A549 (cell line): Measurements from ENCODE around the gene TTN.

Source experiments
- BHLHE40 ChIP-seq: IDR thresholded peaks from 2 replicates; pipeline ENCODE4 v1.6.1; 2012; ENCODE audit warnings: low read depth, low read length, inconsistent platforms
- JUN ChIP-seq, 2 experiments: fragments of >200 bp; sonication (Bioruptor Twin); formaldehyde crosslinking; IDR thresholded peaks; 2 replicates in 1 of 2; 3 replicates in 1 of 2; pipeline ENCODE4 v1.6.1; 2016 to 2017
- KDM1A ChIP-seq: fragments of 200-600 bp; sonication (generic); IDR thresholded peaks from 2 replicates; pipeline ENCODE4 v1.6.1; 2016; ENCODE audit warnings: low read depth, mild to moderate bottlenecking
- MAFK ChIP-seq: fragments of 450-650 bp; IDR thresholded peaks from 2 replicates; pipeline ENCODE4 v1.6.1; 2014; ENCODE audit not compliant: partially characterized antibody
- POLR2A ChIP-seq: IDR thresholded peaks from 2 replicates; pipeline ENCODE4 v1.6.1; 2012; ENCODE audit warnings: mild to moderate bottlenecking, low read length
- RAD21 ChIP-seq, 2 experiments: fragments of >200 bp in 1 of 2; sonication (Bioruptor Twin) in 1 of 2; formaldehyde crosslinking in 1 of 2; IDR thresholded peaks in 1 of 2; conservative IDR thresholded peaks in 1 of 2; 2 replicates in 1 of 2; 3 replicates in 1 of 2; pipeline ENCODE4 v1.6.1; 2012 to 2018; ENCODE audit warnings: inconsistent platforms in 1 of 2
- SMC3 ChIP-seq: fragments of >200 bp; sonication (Bioruptor Twin); formaldehyde crosslinking; IDR thresholded peaks from 3 replicates; pipeline ENCODE4 v1.6.1; 2018; ENCODE audit warnings: inconsistent platforms
- TF ChIP-seq, protein P1 (sequence below): fragments of >200 bp; sonication (Bioruptor Twin); formaldehyde crosslinking; IDR thresholded peaks from 3 replicates; pipeline ENCODE4 v1.5.1; 2016
- TF ChIP-seq, protein P2 (sequence below): fragments of 150-350 bp; IDR thresholded peaks from 2 replicates; pipeline ENCODE4 v1.6.1; 2014; ENCODE audit warnings: low read depth, mild to moderate bottlenecking, low read length
- TF ChIP-seq, protein P3 (sequence below): fragments of >200 bp; sonication (Bioruptor Twin); formaldehyde crosslinking; IDR thresholded peaks from 3 replicates; pipeline ENCODE4 v1.6.1; 2016

DNA sequence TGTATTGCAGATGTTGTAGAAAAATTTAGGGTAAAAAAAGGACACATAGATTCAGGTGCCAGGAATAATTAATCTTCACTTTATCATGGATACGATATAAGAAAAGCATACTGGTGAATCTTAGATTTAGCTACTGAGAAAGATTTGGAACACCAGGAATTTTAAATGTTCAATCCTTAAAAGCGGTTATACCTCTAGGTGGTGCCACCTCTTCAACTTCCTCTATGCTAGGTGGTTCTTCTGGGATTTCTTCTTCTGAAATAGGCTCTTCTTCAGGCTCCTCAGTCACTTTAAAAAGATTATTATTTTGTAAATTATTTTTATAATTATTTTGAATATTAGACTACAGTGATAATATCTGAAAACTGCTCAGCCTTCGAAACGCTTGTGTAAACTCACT, 133.1 kb downstream of the TTN start:
- TF ChIP-seq, protein P1, sequence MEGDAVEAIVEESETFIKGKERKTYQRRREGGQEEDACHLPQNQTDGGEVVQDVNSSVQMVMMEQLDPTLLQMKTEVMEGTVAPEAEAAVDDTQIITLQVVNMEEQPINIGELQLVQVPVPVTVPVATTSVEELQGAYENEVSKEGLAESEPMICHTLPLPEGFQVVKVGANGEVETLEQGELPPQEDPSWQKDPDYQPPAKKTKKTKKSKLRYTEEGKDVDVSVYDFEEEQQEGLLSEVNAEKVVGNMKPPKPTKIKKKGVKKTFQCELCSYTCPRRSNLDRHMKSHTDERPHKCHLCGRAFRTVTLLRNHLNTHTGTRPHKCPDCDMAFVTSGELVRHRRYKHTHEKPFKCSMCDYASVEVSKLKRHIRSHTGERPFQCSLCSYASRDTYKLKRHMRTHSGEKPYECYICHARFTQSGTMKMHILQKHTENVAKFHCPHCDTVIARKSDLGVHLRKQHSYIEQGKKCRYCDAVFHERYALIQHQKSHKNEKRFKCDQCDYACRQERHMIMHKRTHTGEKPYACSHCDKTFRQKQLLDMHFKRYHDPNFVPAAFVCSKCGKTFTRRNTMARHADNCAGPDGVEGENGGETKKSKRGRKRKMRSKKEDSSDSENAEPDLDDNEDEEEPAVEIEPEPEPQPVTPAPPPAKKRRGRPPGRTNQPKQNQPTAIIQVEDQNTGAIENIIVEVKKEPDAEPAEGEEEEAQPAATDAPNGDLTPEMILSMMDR: no peak
- TF ChIP-seq POLR2A: no peak
- TF ChIP-seq BHLHE40: no peak
- TF ChIP-seq MAFK: no peak
- TF ChIP-seq JUN (IDR thresholded peaks at IDR 0.05): no peak
- TF ChIP-seq KDM1A: no peak
- TF ChIP-seq, protein P2, sequence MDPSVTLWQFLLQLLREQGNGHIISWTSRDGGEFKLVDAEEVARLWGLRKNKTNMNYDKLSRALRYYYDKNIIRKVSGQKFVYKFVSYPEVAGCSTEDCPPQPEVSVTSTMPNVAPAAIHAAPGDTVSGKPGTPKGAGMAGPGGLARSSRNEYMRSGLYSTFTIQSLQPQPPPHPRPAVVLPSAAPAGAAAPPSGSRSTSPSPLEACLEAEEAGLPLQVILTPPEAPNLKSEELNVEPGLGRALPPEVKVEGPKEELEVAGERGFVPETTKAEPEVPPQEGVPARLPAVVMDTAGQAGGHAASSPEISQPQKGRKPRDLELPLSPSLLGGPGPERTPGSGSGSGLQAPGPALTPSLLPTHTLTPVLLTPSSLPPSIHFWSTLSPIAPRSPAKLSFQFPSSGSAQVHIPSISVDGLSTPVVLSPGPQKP: no peak
- no peak for TF ChIP-seq SMC3
- TF ChIP-seq, protein P3, sequence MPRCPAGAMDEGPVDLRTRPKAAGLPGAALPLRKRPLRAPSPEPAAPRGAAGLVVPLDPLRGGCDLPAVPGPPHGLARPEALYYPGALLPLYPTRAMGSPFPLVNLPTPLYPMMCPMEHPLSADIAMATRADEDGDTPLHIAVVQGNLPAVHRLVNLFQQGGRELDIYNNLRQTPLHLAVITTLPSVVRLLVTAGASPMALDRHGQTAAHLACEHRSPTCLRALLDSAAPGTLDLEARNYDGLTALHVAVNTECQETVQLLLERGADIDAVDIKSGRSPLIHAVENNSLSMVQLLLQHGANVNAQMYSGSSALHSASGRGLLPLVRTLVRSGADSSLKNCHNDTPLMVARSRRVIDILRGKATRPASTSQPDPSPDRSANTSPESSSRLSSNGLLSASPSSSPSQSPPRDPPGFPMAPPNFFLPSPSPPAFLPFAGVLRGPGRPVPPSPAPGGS: no peak
- TF ChIP-seq RAD21 (conservative IDR thresholded peaks at IDR 0.05 in 1 of 2, IDR thresholded peaks at IDR 0.05 in 1 of 2): no peak
